HG02623 (cell line): ENCODE results near the gene ERBB2.
"Not testable (repeated sequence)": the region's sequence is repeated elsewhere in the genome, so short reads cannot be mapped to it uniquely, and the experiment has no call there.

Experiments used
- ATAC-seq: cut with Tn5 transposase; IDR thresholded peaks from one replicate; pipeline ENCODE4 v1.9.1; 2021; ENCODE audit warnings: moderate library complexity; ENCODE audit not compliant: unreplicated experiment

Gene ERBB2

DNA sequence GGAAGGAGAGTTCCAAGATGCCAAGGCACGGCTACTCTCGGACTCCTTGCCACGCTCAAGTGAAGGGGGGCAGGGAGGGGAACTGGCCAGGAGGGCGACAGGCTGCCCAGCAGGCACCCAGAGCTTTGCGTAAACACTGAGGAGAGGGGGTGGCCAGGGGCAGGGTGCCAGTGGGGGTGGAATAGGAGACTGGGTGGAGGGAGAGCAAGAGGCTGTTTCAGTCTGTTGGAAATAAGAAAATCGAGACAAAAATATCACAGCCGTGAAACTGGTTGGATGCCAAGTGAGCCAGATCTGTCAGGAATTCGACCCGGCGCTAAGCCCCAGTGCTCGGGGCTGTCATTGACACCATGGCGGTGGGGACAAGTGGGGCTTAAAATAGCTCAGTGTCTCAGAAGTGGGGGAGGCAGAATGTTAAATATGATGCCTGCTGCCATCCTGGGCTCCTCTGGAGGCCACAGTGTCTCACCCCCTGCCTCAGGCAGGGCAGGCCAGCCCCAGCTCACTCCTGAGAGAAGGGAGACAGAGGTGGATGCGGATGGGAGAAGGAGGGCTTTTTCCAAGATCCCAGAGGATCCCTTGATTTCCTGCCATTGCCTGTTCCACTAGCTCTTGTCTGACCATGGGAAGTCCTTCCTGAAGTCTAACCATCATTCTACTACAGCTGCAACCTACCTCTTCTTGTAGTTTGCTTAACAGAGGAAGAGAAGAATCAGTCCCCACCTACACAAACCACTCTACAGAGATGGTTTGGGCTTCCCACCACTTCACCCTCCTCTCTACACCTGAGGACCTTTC lies 22.1 kb upstream of the ERBB2 start:
- ATAC-seq: no peak

DNA sequence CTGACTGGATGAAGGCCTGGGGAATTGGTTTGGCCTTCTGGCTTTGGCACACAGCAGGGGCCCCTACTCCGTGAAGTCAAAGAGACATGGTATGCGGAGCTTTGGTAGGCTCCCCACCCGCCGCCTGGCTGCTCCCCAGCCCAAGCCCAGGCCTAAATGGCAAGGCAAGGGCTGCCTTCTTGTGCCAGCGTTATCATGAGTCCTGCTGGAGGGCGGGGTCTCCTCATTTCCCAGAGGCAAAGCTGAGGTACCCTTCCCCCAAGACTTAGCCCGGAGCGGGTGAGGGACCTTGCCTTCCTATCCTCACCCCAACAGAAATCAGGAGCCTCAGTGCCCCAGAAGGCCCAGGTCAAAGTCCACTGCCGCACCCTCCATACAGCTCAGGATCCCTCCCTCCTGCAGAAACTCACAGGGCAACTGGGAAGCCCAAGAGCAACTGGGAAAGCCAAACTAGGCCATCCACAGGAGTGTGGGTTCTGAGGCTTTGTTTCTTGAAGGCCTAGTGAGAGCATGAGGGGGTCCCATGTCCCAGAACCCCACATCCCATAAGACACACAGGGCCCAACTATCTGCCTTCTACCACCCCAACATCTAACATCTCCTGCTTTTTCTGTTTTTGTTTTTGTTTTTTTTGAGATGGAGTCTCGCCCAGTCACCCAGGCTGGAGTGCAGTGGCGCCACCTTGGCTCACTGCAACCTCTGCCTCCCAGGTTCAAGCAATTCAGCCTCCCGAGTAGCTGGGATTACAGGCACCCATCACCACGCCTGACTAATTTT lies 21.3 kb upstream of the ERBB2 start:
- no peak for ATAC-seq

DNA sequence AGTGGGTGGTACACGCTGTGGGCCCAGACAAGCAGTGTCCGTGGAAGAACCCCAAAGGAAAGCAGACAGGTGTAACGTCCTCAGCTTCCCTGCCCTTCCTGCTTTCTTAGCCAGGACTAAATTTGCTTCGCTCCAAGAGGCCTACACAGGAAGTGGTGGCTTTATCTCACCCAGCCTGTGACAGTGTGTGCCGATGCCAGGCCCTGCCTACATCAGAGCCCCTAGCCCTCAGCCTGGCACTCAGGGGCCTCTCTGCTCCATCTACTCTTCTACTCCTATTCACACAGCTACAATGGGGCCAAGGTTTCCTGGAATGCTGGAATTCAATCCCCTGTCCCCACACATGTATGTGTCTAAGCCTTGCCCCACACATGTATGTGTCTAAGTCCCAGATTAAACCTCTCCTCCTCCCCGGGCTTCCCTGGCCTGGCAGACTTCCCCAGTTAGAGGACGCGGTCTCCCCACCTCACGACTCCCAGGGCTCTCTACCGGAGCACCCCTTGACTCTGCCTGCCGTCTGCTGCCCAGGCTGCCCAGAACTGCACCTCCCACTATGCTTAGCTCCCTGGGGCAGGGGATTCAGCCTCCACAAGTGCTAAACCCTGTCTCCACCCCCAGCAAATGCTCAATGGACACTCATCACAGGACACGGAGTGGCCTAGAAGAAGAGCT lies 20.2 kb upstream of the ERBB2 start:
- ATAC-seq: no peak

DNA sequence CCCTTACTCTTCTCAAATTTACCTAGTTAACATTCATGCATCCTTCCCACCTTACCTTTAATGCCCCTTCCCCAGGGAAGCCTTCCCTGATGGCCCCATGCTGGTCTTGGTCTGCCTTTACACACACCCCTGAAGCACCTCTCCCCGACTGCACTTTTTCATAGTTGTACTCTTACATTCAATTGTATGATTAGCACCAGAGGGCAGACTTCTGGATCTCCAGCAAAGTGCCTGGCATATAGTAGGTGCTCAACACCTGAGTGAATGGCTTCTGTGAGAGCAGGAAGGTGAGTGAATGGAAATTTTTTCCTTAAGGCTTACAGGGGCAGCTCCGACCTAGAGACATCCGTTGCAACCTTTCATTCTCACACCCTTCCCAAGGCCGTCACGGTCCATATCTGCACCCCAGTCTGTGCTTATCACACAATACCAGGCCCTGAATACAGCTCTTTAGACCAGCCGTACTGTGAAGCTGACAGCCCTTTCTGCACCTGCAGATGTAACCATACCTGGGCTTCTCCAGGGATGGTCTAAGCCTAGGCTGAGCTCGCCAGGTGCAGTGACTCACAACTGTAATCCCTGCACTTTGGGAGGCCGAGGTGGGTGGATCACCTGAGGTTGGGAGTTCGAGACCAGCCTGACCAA lies 16.4 kb upstream of the ERBB2 start:
- no peak for ATAC-seq

DNA sequence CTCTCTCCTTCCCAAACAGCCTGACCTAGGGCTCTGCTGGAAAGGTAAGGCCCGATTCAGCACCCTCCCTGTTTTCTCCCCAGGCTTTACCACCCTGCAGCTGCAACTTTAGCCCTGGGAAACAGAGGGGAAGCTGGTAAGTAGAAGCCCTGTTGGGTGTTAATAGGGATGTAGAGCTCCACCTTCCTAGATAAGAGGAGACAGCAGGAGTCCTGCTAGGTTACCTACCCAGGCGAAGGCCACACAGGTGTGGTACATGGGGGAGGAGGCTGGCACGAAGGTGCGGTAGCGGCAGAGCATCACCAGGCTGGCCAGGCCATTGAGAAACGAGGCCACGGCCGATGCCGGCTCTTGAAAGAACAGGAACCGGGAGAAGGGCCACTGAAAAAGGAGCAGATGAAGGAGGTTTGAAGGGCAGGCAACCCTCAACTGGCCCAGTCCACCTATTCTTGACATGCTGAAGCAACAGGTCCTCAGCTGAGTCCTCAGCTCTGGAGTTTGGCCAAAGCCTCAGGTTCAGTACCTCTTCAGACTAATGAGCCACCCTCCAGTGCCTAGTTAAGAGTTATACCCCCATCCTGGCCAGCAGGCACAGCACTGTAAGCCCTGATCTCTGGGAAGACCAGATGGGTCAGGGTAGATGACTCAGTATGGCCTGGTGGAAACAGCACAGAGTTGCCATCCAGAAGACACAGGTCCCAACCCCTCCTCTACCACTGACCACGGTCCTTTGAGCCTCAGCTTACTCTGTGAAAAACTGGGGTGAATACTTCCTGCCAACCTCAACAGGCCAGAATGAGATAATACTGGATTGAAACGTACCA lies 15.3 kb upstream of the ERBB2 start:
- ATAC-seq: no peak

DNA sequence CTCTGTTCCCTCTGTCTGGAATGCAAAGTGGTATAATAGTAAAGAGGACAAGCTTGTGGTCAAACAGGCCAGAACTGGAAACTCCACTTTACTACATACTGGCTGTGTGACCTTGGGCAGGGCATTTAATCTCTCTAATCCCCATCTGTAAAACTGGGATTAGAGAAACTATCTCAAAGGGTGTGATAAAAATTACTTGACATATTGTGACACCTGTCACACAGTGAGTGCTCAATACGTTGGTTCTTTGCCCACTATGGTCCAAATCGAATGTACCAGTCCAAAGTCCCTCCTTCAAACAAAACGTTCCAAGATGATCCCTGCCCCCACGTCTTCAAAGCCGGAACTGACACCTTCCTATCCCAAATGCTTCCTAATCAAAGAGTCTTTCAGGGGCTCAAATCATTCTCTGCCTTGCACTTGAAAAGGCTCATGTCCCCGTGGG lies 12.7 kb upstream of the ERBB2 start:
- ATAC-seq: no peak

DNA sequence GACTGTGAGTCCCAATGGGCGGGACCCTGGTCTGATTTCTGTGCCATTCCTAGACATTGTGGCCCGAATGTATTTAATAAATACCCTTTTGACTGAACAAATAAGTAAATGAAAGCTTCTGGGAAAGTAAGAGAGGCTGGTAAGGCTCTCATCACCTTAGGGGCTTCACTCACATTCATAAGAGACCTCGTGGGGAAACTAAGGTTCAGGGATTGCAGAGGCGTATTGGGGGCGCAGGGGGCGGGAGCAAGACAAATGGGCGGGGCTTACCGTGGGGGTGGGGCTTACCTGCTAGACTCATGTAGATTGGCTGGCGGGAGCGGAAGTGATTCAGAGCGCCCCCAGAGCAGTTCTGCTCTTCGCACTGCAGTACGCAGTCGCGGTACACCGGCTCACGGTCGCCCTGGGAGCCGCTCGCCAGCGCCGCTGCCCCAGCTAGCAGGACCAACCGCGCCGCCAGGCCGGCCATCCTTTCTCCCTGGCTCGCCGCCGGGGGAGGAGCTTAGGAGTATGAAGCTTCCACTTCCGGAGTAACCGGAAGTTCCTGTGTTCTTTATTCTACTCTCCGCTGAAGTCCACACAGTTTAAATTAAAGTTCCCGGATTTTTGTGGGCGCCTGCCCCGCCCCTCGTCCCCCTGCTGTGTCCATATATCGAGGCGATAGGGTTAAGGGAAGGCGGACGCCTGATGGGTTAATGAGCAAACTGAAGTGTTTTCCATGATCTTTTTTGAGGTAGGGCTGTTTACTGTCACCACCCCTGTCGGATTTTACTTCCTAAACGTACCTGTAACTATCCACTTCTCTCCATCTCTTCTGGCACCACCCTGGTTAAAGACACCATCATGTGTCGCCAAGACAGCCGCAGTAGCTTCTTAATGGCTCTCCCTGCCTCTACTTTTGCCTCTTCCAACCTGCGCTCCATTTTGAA lies 12.1 kb upstream of the ERBB2 start, which contains the start of gene PGAP3:
Gene PGAP3, minus strand, starts transcription at position 512 of the 929 bp plus-strand sequence. Its CDS starts 43 bp downstream, at position 469.
- ATAC-seq: peak; percentile 79

DNA sequence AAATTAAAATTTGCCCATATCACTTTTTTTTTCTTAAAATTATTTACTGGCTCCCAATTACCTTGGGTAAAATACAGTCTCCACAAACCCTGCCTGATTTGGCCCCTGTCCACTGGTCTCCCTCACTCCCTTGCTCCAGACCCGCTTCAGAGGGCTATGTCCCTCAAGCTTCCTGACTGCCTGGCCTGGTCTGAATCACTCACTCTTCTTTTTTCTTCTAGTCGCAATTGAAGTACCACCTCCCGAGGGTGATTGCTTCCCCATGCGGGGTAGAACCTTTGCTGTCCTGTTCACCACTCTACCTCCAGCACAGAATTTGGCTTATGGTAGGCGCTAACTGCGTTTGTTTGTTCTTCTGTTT lies 11.4 kb upstream of the ERBB2 start:
- no peak for ATAC-seq

DNA sequence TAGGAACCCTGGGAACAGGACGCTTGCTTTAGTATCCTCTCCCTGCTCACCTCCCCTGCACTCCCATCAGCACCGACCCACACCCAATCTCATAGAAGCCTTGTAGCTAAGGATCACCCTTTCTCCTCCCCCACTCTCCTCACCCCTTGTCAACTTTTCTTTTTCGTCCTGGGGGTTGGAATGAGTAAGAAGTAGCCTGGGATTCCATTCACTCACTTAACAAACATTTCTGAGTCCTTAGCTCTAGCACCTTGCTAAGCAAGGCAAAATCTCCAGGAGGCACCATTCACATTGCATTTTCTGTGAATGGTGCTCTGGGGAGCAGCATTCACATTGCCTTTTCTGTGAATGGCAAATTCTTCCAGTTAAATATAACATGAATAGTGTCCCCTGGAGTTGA lies 10.9 kb upstream of the ERBB2 start:
- ATAC-seq: no peak

DNA sequence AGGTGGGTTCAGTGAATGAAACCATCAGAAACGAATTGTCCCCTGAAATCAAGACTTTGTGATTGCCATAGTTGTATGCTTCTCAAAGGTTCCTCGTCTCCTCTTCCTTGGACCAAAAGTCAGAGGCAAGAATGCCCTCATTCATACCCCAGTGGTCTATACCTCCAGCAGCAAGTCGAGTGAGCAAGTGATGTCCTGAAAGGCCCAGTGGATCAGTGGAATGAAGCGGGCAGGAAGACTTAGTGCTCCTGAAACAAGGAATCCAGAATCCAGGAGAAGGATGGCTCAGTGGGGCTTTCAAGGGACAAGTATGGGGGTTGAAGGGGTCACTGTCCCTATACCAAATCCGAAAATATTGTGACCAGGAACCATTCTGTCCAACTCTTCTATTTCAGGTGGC lies 5.3 kb upstream of the ERBB2 start:
- no peak for ATAC-seq

DNA sequence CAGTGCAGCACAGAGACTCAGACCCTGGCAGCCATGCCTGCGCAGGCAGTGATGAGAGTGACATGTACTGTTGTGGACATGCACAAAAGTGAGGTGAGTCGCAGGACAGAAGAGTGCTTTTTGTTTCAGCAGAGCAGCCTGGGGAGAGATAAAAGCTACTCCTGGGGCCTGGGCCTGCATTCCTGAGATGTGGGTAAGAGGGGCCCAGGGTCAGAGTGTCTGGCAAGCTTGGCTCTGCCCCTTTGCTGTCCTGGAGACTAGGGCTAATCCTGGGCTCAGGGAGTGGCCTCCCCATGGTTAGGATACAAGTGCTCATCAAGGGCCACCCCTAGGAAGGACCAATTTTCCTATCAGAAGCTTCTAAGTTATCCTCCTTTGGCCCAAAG lies 4.8 kb upstream of the ERBB2 start:
- ATAC-seq: no peak

DNA sequence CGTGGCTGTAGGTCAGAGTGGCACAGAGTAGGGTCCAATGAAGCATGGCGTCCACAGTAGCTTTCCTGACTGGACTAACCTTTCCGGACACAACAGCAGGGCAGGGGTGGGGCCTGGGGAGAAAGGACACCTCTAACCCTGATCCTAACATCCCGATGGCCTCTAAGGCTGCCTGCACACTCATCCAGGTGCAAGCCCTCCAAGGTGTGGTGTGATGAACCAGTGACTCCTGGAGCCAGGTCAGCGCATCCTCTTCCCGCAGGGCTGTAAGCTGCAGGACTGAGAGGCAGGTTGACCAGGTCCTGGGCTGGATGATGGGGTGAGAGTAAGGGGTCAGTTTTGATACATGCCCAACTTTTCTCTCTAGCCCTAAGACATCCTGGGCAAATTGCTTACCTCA lies 3.1 kb upstream of the ERBB2 start:
- ATAC-seq: no peak

DNA sequence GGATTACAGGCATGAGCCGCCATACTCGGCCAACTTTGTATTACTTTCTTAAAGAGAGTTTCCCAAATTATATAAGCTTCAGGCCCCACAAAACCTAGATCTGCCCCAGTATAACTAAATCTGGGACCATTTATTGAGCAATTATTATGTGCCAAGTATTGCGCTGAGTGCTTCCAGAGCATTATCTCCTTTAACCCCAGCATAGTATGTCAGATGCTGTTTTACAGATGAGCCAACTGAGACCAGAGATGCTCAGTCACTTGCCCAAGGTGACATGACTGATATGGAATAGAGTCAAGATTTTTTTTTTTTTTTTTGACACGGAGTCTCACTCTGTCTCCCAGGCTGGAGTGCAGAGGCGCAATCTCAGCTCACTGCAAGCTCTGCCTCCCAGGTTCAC lies 1.9 kb upstream of the ERBB2 start:
- no peak for ATAC-seq

DNA sequence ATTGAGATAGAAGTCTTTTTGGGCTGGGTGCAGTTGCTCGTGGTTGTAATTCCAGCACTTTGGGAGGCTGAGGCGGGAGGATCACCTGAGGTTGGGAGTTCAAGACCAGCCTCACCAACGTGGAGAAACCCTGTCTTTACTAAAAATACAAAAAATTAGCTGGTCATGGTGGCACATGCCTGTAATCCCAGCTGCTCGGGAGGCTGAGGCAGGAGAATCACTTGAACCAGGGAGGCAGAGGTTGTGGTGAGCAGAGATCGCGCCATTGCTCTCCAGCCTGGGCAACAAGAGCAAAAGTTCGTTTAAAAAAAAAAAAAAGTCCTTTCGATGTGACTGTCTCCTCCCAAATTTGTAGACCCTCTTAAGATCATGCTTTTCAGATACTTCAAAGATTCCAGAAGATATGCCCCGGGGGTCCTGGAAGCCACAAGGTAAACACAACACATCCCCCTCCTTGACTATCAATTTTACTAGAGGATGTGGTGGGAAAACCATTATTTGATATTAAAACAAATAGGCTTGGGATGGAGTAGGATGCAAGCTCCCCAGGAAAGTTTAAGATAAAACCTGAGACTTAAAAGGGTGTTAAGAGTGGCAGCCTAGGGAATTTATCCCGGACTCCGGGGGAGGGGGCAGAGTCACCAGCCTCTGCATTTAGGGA lies 577 bp upstream of the ERBB2 start:
- ATAC-seq: not testable (repeated sequence)

DNA sequence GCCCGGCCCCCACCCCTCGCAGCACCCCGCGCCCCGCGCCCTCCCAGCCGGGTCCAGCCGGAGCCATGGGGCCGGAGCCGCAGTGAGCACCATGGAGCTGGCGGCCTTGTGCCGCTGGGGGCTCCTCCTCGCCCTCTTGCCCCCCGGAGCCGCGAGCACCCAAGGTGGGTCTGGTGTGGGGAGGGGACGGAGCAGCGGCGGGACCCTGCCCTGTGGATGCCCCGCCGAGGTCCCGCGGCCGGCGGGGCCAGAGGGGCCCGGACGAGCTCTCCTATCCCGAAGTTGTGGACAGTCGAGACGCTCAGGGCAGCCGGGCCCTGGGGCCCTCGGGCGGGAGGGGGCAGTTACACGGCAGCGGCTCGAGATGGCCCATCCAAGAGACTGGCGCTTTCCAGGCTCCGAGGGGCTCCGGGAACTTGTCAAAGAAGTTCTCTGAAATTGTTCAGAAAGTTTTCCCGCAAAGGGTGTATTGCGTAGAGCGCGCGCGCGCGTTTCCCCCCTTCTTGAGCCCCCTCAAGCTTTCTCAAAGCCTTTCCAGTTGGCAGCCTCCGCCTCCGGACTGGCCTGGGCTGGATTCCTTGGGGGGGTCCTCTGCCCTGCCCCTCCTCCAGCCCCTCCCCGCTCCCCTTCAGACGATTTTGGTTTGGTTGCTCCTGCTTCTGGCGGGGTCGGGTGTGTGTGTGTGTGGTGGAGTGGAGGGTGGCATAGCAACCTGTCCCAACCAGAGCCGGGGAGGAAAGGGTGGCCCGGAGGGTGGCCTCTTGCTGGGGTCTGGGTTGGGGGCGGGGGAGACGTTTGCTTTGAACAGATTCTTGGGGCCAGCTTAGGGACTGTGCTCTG lies 504 bp downstream of the ERBB2 start:
- ATAC-seq: no peak

DNA sequence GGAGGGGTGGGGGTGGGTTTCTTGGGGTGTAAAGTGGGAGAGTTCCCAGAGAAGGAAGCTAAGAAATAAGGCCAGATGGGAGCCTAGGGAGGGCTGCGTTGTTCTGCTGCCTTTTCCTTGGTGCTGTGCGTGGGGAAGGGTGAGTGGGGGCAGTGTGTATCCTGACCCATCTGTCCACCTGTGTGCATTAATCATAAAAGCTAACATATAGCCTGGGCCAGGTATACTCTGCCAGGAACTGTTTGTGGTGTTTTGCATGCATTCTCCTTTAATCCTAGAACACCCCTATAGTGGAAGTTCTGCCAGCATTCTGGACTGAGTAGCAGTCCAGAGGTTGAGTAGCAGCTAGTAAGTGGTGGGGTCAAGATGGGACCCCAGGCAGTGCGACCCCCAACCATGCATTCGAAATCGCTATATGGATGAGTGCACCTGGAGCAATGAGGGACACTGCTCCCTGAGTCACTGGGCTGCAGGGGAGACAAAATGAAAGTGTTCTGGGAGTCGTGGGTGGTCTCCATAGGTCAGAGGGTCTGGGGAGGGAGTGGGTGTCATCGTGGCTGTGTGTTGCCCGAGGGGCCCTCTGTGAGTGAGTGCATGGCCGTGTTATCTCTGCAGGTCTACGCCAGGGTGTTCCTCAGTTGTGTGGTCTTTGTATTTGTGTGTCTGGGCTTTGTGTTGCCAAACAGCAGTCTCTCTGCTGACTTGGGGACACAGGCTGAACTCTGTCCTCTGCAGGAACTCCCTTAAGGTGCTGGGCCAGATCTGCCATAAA lies 1.3 kb downstream of the ERBB2 start:
- no peak for ATAC-seq

DNA sequence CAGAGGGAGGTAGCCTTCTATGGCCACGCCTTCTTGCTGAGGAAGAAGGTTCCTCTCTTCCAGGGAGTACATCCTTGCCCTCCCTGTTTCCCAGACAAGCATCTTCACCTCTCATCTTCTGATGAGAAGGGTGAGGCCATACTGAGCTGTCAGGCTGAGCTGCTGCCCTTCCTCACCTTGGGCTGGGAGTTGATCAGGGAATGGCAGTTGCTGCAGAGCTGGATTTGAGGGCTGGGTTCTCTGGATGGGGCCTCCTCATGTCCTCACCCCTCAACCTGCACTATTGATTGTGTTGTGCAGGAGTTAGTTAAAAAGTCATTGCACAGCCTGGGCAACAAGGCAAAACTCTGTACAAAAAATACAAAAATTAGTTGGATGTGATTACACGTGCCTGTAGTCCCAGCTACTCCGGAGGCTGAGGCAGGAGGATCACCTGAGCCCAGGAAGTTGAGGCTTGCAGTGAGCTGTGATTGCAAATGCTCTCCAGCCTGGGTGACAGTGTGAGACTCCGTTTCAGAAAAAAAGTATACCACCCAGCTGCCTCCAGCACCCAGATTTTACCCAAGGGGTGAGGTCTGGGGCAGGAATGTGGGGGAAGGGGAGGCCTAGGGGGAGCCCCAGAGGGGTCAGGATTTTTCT lies 2.0 kb downstream of the ERBB2 start:
- ATAC-seq: no peak
